Uterus (tissue), 4 donors: ENCODE measurements around the gene JPH3. TPM values are rescaled to one million over a fixed set of nuclear protein-coding genes. Genes with fewer than 3 reads are reported as not detected.
"Not testable (repeated sequence)": the region's sequence is repeated elsewhere in the genome, so short reads cannot be mapped to it uniquely, and the experiment has no call there.

Source experiments
- DNase-seq, 2 donors: peaks; one replicate each; pipeline ENCODE4 v3.0.0-alpha.2; 2019 to 2020
- H3K27ac ChIP-seq, 2 donors: fragments of 200-600 bp; sonication (generic); 1 replicate in 1 of 2; 2 replicates in 1 of 2; pipeline ENCODE4 v1.5.1; 2016 to 2018
- H3K27me3 ChIP-seq, 2 donors: fragments of 200-600 bp; sonication (generic); one replicate each; pipeline ENCODE4 v1.5.1; 2018 to 2019; ENCODE audit warnings: control low read depth in 1 of 2
- H3K36me3 ChIP-seq, 2 donors: fragments of 200-600 bp; sonication (generic); one replicate each; pipeline ENCODE4 v1.5.1; 2019; ENCODE audit warnings: control low read depth in 1 of 2
- H3K4me1 ChIP-seq, 2 donors: fragments of 200-600 bp; sonication (generic); one replicate each; pipeline ENCODE4 v1.5.1; 2018 to 2019; ENCODE audit warnings: control low read depth in 1 of 2
- H3K4me3 ChIP-seq, 2 donors: fragments of 200-600 bp; sonication (generic); 1 replicate in 1 of 2; 2 replicates in 1 of 2; pipeline ENCODE4 v1.5.1; 2018 to 2019; ENCODE audit warnings: mild to moderate bottlenecking in 1 of 2
- H3K9me3 ChIP-seq, 2 donors: fragments of 200-600 bp; sonication (generic); one replicate each; pipeline ENCODE4 v1.5.1; 2019; ENCODE audit warnings: control low read depth in 1 of 2
- CTCF ChIP-seq, 4 experiments: fragments of 200-600 bp in 2 of 4; fragments of 450-650 bp in 2 of 4; sonication (generic) in 2 of 4; IDR thresholded peaks; one replicate each; pipeline ENCODE4 v1.5.1; 2016 to 2019; ENCODE audit warnings: antibody characterized with exemption in 4 of 4, mild to moderate bottlenecking in 2 of 4, moderate library complexity in 1 of 4
- POLR2A ChIP-seq, 2 donors: fragments of 450-650 bp; IDR thresholded peaks; one replicate each; pipeline ENCODE4 v1.6.1; 2016; ENCODE audit warnings: antibody characterized with exemption in 2 of 2, mild to moderate bottlenecking in 1 of 2, moderate library complexity in 1 of 2
- intact Hi-C: fragments of 100-400 bp; cut with DNase I; formaldehyde crosslinking; loops from one replicate; pipeline ENCODE4 v1.15.1; 2023; ENCODE audit warnings: low total_unique reads
- total RNA-seq, 4 donors: library from RNA; depleted of rRNA in 3 of 4; stranded (reverse); fragments of >200 nt in 3 of 4; gene quantifications; one replicate each; pipeline versions ENCODE4 v1.1.0 to v1.2.4, GENCODE V29; 2014 to 2023
- donor health status: DM: yes; HTN: yes; CAD: no.

Gene JPH3
- total RNA-seq, 4 donors from 2014 or later = 0.27 to 1.1 TPM; not detected in 2

DNA sequence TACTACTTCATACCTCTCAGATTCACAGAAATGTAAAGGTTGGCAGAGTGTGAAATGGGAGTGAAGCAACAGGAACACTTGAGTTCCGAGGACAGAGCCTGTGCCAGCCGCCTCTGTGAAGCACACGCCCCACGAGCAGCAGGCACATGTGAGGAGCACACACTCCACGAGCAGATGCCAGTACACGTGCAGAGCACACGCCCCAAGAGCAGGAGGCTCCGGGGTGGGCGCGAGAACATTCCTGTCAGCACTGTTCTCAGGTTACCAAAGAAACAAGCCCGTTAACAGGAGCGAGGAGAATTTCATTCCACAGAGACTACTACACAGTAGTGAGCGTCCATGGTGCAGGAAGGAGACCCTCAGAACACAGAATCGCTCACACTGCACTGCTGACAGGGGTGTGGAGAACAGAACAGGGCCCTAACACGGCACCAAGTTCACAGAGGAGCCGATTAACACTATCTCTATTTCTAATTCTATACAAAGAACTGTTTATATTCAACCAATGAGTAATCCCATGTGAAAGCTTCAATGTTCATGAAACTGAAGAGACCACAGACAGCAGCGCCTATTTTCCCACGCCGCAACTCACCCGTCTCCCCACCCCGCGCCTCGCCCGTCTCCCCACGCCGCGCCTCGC, 123.4 kb downstream of the JPH3 start:
- DNase-seq = no peak
- intact Hi-C loops = no loop called here
- no peak for TF ChIP-seq CTCF (IDR thresholded peaks at IDR 0.05)
- no peak for TF ChIP-seq POLR2A (IDR thresholded peaks at IDR 0.05)
- Histone ChIP-seq H3K4me3 (no peak overlapping the region), H3K27ac (no peak overlapping the region), H3K4me1 (no peaks in the 10 kb centered on the region), H3K9me3 (no peaks in the 10 kb centered on the region), H3K36me3 (no peaks in the 10 kb centered on the region), H3K27me3 (no peaks in the 10 kb centered on the region)

DNA sequence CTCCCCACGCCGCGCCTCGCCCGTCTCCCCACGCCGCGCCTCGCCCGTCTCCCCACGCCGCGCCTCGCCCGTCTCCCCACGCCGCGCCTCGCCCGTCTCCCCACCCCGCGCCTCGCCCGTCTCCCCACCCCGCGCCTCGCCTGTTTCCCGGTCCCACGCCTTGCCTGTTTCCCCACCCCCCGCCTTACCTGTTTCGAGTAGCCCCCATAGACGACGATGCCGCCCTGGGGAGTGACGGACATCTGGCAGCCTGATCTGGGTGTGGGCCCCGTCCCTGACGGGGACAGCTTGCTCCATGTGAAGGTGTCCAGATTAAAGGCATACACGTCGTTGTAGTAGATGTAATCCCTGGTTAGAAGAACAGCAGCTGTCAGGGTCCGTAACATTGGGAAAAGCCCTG, 124.3 kb downstream of the JPH3 start:
- H3K27ac ChIP-seq, H3K36me3 ChIP-seq, intact Hi-C loops, H3K4me3 ChIP-seq, H3K27me3 ChIP-seq, H3K4me1 ChIP-seq, DNase-seq, H3K9me3 ChIP-seq: not testable (repeated sequence)

DNA sequence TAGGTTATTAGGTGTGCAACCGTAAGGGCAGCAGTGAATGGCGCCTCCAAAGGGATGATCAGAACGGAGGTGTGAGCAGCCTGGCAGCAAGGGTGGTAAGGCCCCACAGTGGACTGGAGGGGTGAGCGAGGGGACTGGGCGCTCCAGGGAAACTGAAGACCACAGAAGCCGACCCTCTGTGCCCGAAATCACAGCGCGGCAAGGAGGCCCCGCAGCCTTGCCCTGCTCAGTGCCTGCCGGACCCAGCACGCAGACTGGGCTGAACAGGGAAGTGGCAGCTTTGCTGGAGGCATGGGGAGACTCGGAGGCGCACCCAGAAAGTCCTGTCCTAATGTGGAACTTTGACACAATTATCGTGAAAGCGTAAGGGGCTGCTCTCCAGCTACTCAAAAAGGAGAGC, 125.0 kb downstream of the JPH3 start:
- Histone ChIP-seq H3K4me1 (no peaks in the 10 kb centered on the region), H3K27me3 (no peaks in the 10 kb centered on the region), H3K27ac (no peak overlapping the region), H3K36me3 (no peaks in the 10 kb centered on the region), H3K9me3 (no peaks in the 10 kb centered on the region), H3K4me3 (no peak overlapping the region)
- DNase-seq = no peak
- TF ChIP-seq POLR2A (IDR thresholded peaks at IDR 0.05) = no peak
- no peak for TF ChIP-seq CTCF (IDR thresholded peaks at IDR 0.05)
- intact Hi-C loops = no loop called here

DNA sequence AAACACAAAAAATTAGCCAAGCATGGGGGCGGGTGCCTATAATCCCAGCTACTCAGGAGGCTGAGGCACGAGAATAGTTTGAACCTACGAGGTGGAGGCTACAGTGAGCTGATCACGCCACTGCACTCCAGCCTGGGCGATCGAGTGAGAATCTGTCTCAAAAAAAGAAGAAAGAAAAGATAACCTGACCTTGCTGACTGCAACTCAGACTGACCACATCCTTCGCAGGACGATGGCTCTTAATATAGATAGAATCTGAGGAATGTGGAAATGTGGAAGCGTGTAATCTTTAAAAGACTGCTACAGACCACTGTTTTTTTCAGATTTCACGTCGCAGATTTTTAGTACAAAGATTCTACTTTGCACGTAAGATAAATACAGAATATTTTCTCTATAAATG, 125.7 kb downstream of the JPH3 start:
- Histone ChIP-seq H3K4me3 (no peak overlapping the region), H3K27me3 (no peaks in the 10 kb centered on the region), H3K36me3 (no peaks in the 10 kb centered on the region), H3K27ac (no peak overlapping the region), H3K9me3 (no peaks in the 10 kb centered on the region), H3K4me1 (no peaks in the 10 kb centered on the region)
- no peak for DNase-seq
- intact Hi-C loops = no loop called here
- no peak for TF ChIP-seq CTCF (IDR thresholded peaks at IDR 0.05)
- no peak for TF ChIP-seq POLR2A (IDR thresholded peaks at IDR 0.05)

- intact Hi-C loops = no loop called here
- H3K36me3 ChIP-seq = no peaks in the 10 kb centered on the region
Measured at GRCh38 chr16:87729266-87729954, 127.1 kb downstream of the JPH3 start.

More at GRCh38 chr16:87729266-87729954, 127.1 kb downstream of the JPH3 start:
- TF ChIP-seq CTCF (IDR thresholded peaks at IDR 0.05) = no peak
- no peak for TF ChIP-seq POLR2A (IDR thresholded peaks at IDR 0.05)
- H3K27ac ChIP-seq = no peak overlapping the region
- no peaks in the 10 kb centered on the region for H3K4me1 ChIP-seq
- no peaks in the 10 kb centered on the region for H3K9me3 ChIP-seq
- H3K4me3 ChIP-seq = no peak overlapping the region
- H3K27me3 ChIP-seq = no peaks in the 10 kb centered on the region
- no peak for DNase-seq
